B cell (primary cell): ENCODE results near the gene PITPNB. TPM values are rescaled to one million over a fixed set of nuclear protein-coding genes. Genes with fewer than 3 reads are reported as not detected.

Experiments
- ATAC-seq: fragments of 200-7000 bp; cut with Tn5 transposase; one replicate; pipeline ENCODE4 v1.10.0; 2021; ENCODE audit warnings: low read depth, mild to moderate bottlenecking, moderate number of reproducible peaks, moderate library complexity
- CTCF ChIA-PET: fragments of 350-600 bp; sonication (Branson Sonifier 250); formaldehyde crosslinking; loops from one replicate; lab custom pipeline; 2021; ENCODE audit warnings: antibody characterized with exemption, inconsistent platforms; lab: Charles Lee
- POLR2A ChIA-PET: fragments of 350-600 bp; sonication (Branson Sonifier 250); formaldehyde crosslinking; loops from one replicate; lab custom pipeline; 2021; ENCODE audit warnings: antibody characterized with exemption; lab: Charles Lee
- DNase-seq: peaks from one replicate; pipeline ENCODE4 v3.0.0; 2013
- H2AFZ ChIP-seq: 2 replicates; pipeline ENCODE4 v1.6.1; 2012; ENCODE audit warnings: mild to moderate bottlenecking, low read depth, low read length; ENCODE audit not compliant: insufficient read depth, poor library complexity, severe bottlenecking
- H3K27ac ChIP-seq, 2 donors: 1 replicate in 1 of 2; 2 replicates in 1 of 2; pipeline ENCODE4 v1.5.1; 2012 to 2013; ENCODE audit warnings: low read length in 2 of 2, mild to moderate bottlenecking in 2 of 2, moderate library complexity in 1 of 2
- H3K27me3 ChIP-seq, 4 experiments: fragments of 200-600 bp in 1 of 4; sonication (generic) in 1 of 4; replicated peaks in 1 of 4; 1 replicate in 2 of 4; 2 replicates in 2 of 4; pipeline versions ENCODE4 v1.6.1 to v1.7.0; 2013 to 2016; ENCODE audit warnings: low read length in 3 of 4, mild to moderate bottlenecking in 2 of 4, mixed read lengths in 1 of 4, moderate library complexity in 1 of 4; ENCODE audit not compliant: insufficient read depth in 4 of 4, control insufficient read depth in 3 of 4; ENCODE audit errors: control extremely low read depth in 1 of 4
- H3K36me3 ChIP-seq, 2 experiments: replicated peaks in 1 of 2; 1 replicate in 1 of 2; 2 replicates in 1 of 2; pipeline versions ENCODE4 v1.6.1 to v1.7.1; 2013; ENCODE audit warnings: low read length in 1 of 2; ENCODE audit not compliant: insufficient read depth in 2 of 2, control insufficient read depth in 1 of 2; ENCODE audit errors: control extremely low read depth in 1 of 2, extremely low read depth in 1 of 2
- H3K4me1 ChIP-seq, 2 donors: fragments of 200-600 bp in 1 of 2; sonication (generic) in 1 of 2; 1 replicate in 1 of 2; 2 replicates in 1 of 2; pipeline versions ENCODE4 v1.5.1 to v1.6.1; 2013 to 2017; ENCODE audit warnings: low read length in 2 of 2; ENCODE audit not compliant: control insufficient read depth in 2 of 2, insufficient read depth in 2 of 2
- H3K4me2 ChIP-seq: replicated peaks from 2 replicates; pipeline ENCODE3; 2012; ENCODE audit warnings: mild to moderate bottlenecking, low read depth, low read length; ENCODE audit not compliant: poor library complexity, severe bottlenecking
- H3K4me3 ChIP-seq, 5 experiments: fragments of 200-600 bp in 1 of 5; sonication (generic) in 1 of 5; 1 replicate in 3 of 5; 2 replicates in 2 of 5; pipeline versions ENCODE4 v1.5.1 to v1.7.0; 2011 to 2016; ENCODE audit warnings: low read length in 4 of 5, mild to moderate bottlenecking in 4 of 5, low read depth in 2 of 5, control low read depth in 1 of 5, moderate library complexity in 1 of 5; ENCODE audit not compliant: insufficient read depth in 1 of 5; ENCODE audit errors: control extremely low read depth in 1 of 5, extremely low read depth in 1 of 5
- H3K79me2 ChIP-seq: fragments of 200-600 bp; sonication (generic); one replicate; pipeline ENCODE4 v1.6.0; 2016; ENCODE audit warnings: low read length; ENCODE audit not compliant: control insufficient read depth, insufficient read depth
- H3K9ac ChIP-seq: fragments of 200-600 bp; sonication (generic); 2 replicates; pipeline ENCODE4 v1.6.1; 2017; ENCODE audit warnings: mild to moderate bottlenecking, low read length, moderate library complexity
- H3K9me3 ChIP-seq, 3 donors: one replicate each; pipeline versions ENCODE4 v1.6.1 to v1.7.1; 2013; ENCODE audit warnings: low read length in 2 of 3; ENCODE audit not compliant: control insufficient read depth in 2 of 3, insufficient read depth in 1 of 3; ENCODE audit errors: control extremely low read depth in 1 of 3
- H4K20me1 ChIP-seq: 2 replicates; pipeline ENCODE4 v1.6.0; 2012; ENCODE audit warnings: mild to moderate bottlenecking, low read length; ENCODE audit not compliant: insufficient read depth, control insufficient read depth, poor library complexity, severe bottlenecking
- H3K27ac Mint-ChIP-seq: one replicate; pipeline ENCODE4 v1.8.0; 2021; ENCODE audit warnings: mixed read lengths
- H3K27me3 Mint-ChIP-seq: one replicate; pipeline ENCODE4 v1.8.0; 2021; ENCODE audit warnings: mixed read lengths
- H3K4me1 Mint-ChIP-seq: one replicate; pipeline ENCODE4 v1.8.0; 2021; ENCODE audit warnings: mixed read lengths
- H3K4me3 Mint-ChIP-seq: one replicate; pipeline ENCODE4 v1.8.0; 2021; ENCODE audit warnings: mixed read lengths
- H3K9me3 Mint-ChIP-seq: one replicate; pipeline ENCODE4 v1.8.0; 2022; ENCODE audit warnings: mixed read lengths; ENCODE audit not compliant: insufficient read depth
- CTCF ChIP-seq: fragments of 200-600 bp; IDR thresholded peaks from one replicate; pipeline ENCODE4 v1.8.0; 2022; ENCODE audit warnings: antibody characterized with exemption, mild to moderate bottlenecking
- EZH2 ChIP-seq: IDR thresholded peaks from 2 replicates; pipeline ENCODE4 v1.6.1; 2012; ENCODE audit warnings: borderline replicate concordance, low read depth, mild to moderate bottlenecking, moderate library complexity, low read length; ENCODE audit not compliant: insufficient read depth, poor library complexity, severe bottlenecking
- WGBS: methylation state at CpG from one replicate; pipeline ENCODE4 v1.1.5; 2013; ENCODE audit warnings: missing lambda C conversion rate; ENCODE audit not compliant: insufficient coverage; 5-methylcytosine and 5-hydroxymethylcytosine counted together
- intact Hi-C: fragments of 100-400 bp; cut with micrococcal nuclease; formaldehyde crosslinking; loops from one replicate; pipeline ENCODE4 v1.10.0; 2022
- polyA plus RNA-seq: library from polyadenylated mRNA; depleted of rRNA; stranded (reverse); fragments of >200 nt; gene quantifications from 2 replicates; pipeline ENCODE4 v1.2.3, GENCODE V29; 2012
- total RNA-seq, 2 donors: library from RNA; stranded (reverse); fragments of 120-200 nt in 1 of 2; gene quantifications; 1 replicate in 1 of 2; 2 replicates in 1 of 2; pipeline versions ENCODE4 v1.2.3 to v1.2.4, GENCODE V29; 2013 to 2022

PITPNB gene
- total and polyA plus RNA-seq, 2 donors (not counting 1 experiment from before 2014, with no cell fraction given) = 17.5 to 82.3 TPM

GRCh38 chr22:27814993-27815392 is 104.1 kb downstream of the PITPNB start:
- H3K27me3 Mint-ChIP-seq = peaks cover 13% of the 10 kb centered on the region
- ATAC-seq = no peak
- Histone ChIP-seq H3K9ac (no peak overlapping the region), H3K4me1 (no peaks in the 10 kb centered on the region), H3K27ac (no peak overlapping the region), H3K27me3 (no peaks in the 10 kb centered on the region), H3K4me3 (no peak overlapping the region), H3K79me2 (no peaks in the 10 kb centered on the region), H3K36me3 (no peaks in the 10 kb centered on the region), H4K20me1 (no peaks in the 10 kb centered on the region), H3K4me2 (no peak overlapping the region), H3K9me3 (peaks cover 0 to 3% (median 0%) of the 10 kb centered on the region in 3 donors), H2AFZ (no peak overlapping the region)
- H3K4me1 Mint-ChIP-seq = no peaks in the 10 kb centered on the region
- POLR2A ChIA-PET = no interaction called here
- TF ChIP-seq EZH2 (no peak), CTCF (no peak)
- WGBS = 73% methylated on average over 5 of the region's 6 CpGs
- no peak for DNase-seq
- no peak overlapping the region for H3K27ac Mint-ChIP-seq
- CTCF ChIA-PET = no interaction called here
- no peaks in the 10 kb centered on the region for H3K9me3 Mint-ChIP-seq
- intact Hi-C loops = no loop called here
- H3K4me3 Mint-ChIP-seq = no peak overlapping the region

GRCh38 chr22:27811778-27812177 is 107.3 kb downstream of the PITPNB start:
- ChIA-PET CTCF (no interaction called here), POLR2A (no interaction called here)
- Histone ChIP-seq H3K9ac (no peak overlapping the region), H3K4me2 (no peak overlapping the region), H4K20me1 (no peaks in the 10 kb centered on the region), H3K27ac (no peak overlapping the region), H3K9me3 (no peaks in the 10 kb centered on the region), H3K27me3 (peaks cover 0 to 4% (median 2%) of the 10 kb centered on the region in 4 experiments), H3K79me2 (no peaks in the 10 kb centered on the region), H3K36me3 (no peaks in the 10 kb centered on the region), H3K4me1 (no peaks in the 10 kb centered on the region), H3K4me3 (no peak overlapping the region), H2AFZ (no peak overlapping the region)
- Mint-ChIP-seq H3K4me1 (no peaks in the 10 kb centered on the region), H3K4me3 (no peak overlapping the region), H3K9me3 (no peaks in the 10 kb centered on the region), H3K27me3 (peaks cover 16% of the 10 kb centered on the region), H3K27ac (no peak overlapping the region)
- intact Hi-C loops = no loop called here
- no peak for DNase-seq
- no peak for ATAC-seq
- 100% methylated on average over 2 of the region's 3 CpGs for WGBS
- no peak for TF ChIP-seq EZH2
- no peak for TF ChIP-seq CTCF
